AG04449 (cell line): ENCODE measurements around the gene SNF8.

Experiments used
- CTCF ChIA-PET: fragments of 350-600 bp; formaldehyde crosslinking; extraction: SDS; loops from one replicate; lab custom pipeline; 2021; ENCODE audit warnings: antibody characterized with exemption; lab: Yijun Ruan, JAX
- POLR2A ChIA-PET: fragments of 400-600, 350-600 bp; formaldehyde crosslinking; extraction: SDS; loops from one replicate; lab custom pipeline; 2020; ENCODE audit warnings: antibody characterized with exemption, inconsistent platforms; lab: Yijun Ruan, JAX
- DNase-seq: peaks from one replicate; pipeline ENCODE4 v3.0.0-alpha.2; 2010; ENCODE audit warnings: low read depth, low spot score
- H3K4me3 ChIP-seq: 2 replicates; pipeline ENCODE4 v1.5.1; 2011; ENCODE audit warnings: low read depth, mild to moderate bottlenecking, control low read depth, low read length
- CTCF ChIP-seq: IDR thresholded peaks from one replicate; pipeline ENCODE4 v1.5.1; 2011; ENCODE audit warnings: mild to moderate bottlenecking, moderate library complexity, low read length, control low read depth, inconsistent platforms; ENCODE audit not compliant: insufficient read depth; ENCODE audit errors: missing control alignments

Gene SNF8

GRCh38 chr17:48927978-48928745 lies 16.5 kb downstream of the SNF8 start:
- TF ChIP-seq CTCF: no peak
- ChIA-PET POLR2A (no interaction called here), CTCF (interaction anchor here (1.4 to 5.0 kb wide), 2 partner anchors 9 to 105 kb away, joined by 4 to 29 read pairs; no protein-coding TSS in a partner anchor)
- no peak for DNase-seq
- H3K4me3 ChIP-seq: no peak overlapping the region

DNA sequence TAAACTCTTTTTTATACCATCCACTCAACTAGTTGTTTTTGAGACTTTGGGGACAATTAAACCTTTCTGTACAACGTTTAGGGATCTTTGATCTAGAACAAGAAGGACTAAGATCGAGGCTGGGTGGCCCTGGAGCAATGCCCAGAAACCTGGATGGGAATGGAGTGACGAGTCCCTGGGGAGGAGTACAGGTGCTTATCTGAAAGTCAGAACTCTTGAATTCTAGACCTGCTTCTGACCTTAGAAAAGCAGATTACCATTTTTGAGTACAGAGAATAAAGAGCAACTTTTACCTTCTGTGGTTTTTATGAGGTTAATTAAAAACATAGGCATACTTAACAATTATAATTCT lies 18.7 kb downstream of the SNF8 start:
- no peak for TF ChIP-seq CTCF
- DNase-seq: no peak
- H3K4me3 ChIP-seq: no peak overlapping the region
- ChIA-PET POLR2A (interaction anchor here (0.6 kb wide), 2 partner anchors 73 to 221 kb away, joined by 3 read pairs; no protein-coding TSS in a partner anchor), CTCF (interaction anchor here (1.6 to 1.8 kb wide), 2 partner anchors 10 to 106 kb away, joined by 4 to 6 read pairs; no protein-coding TSS in a partner anchor)

DNA sequence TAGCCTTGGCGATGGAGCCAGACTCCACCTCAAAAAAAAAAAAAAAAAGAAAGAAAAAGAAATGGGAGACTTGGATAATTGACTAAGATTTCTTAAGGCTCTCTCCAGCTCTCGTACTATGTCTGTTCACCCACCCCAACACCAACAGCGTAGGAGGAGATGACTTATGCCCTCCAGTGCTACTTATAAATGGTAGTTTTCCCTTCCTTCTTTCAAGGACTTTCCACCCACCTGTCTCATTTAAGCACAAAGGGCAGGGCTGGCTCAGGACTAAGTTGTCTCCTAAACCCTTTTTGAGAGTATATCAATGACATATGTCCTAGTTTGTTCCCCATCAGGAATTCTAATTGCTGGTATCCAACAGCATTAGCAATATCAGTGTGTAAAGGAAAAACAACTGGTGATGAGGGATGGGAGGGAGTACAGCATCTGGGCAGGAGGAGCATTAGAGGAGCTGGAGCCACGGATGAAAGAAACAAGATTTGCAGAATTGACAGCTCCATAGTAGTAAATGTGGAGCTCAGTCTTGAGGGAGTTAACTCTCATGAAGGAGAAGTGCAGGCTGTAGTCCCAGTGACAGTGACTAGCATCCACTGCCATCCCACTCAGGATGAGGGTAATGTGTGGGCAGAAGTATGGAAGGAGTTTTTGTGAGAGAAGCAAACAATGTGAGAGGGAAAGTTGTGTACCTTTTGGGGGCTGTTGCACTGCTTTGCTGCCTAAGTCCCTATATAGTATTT lies 19.2 kb downstream of the SNF8 start:
- DNase-seq: no peak
- no peak overlapping the region for H3K4me3 ChIP-seq
- no peak for TF ChIP-seq CTCF
- ChIA-PET POLR2A (interaction anchor here (0.6 kb wide), 2 partner anchors 73 to 222 kb away, joined by 3 read pairs; no protein-coding TSS in a partner anchor), CTCF (interaction anchor here (1.6 to 1.8 kb wide), 2 partner anchors 10 to 107 kb away, joined by 4 to 6 read pairs; no protein-coding TSS in a partner anchor)

DNA sequence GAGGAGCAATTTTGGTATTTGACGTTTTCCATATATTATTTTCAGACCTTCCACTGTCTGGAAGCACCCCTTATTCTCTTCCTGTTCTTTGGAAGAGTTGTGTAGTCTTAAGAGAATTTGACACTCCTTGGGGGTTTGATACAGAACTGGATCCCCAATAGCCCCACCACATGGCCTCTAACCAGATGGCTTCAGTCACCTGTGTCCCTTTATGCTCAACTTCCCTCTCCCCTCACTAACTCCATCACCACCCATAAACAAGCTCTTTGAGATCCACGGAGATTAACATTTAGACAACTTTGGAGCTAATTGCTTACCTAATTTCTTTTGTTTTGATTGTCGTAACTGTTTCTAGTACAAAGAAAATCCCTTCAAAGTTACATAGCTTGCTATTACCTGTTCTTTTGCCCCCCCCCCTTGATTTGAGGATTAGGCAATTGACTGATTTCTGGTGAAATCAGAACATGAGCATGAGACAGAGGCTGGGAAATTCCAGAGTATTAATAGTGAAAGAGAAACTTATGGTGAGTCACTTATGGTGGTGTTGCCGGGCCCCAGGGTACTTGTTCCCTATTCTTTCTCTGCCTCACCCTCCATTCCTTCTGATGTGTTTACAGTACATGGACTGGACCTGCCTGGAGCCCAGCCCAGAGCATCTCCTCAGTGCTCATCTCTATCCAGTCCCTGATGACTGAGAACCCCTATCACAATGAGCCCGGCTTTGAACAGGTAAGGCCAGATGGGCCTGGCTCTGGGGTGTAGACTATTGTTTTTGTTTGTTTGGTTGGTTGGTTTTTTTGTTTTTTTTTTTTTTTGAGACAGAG lies 29.0 kb downstream of the SNF8 start:
- no peak for TF ChIP-seq CTCF
- ChIA-PET CTCF (interaction anchor here (1.1 to 1.7 kb wide), 7 partner anchors 11 to 121 kb away, joined by 3 to 10 read pairs (median 3); no protein-coding TSS in a partner anchor), POLR2A (interaction anchor here (0.8 kb wide), 1 partner anchor 23 kb away, joined by 4 read pairs; no protein-coding TSS in a partner anchor)
- DNase-seq: peak; percentile 72
- H3K4me3 ChIP-seq: peak overlapping the region; percentile 20; the same call in 1 of the 2 replicates

DNA sequence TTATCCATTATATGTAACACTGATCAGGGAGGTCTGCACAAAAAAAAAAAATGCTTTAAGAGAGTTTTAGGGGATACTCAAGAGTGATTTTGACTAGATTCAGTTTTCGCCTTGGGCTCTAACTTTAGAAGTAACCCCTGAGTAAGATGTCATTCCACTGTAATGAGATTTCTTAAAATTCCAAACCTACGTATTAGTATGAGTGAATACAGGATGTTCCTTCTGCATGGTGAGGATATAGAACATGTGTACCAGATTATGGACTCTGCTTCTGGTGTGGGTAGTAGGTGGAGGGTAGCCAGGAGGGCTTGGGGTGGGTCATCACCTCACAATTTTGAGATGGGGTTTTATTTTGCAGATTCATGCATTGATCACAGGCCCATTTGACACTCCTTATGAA lies 32.2 kb downstream of the SNF8 start:
- TF ChIP-seq CTCF: no peak
- no peak for DNase-seq
- no peak overlapping the region for H3K4me3 ChIP-seq
- ChIA-PET POLR2A (no interaction called here), CTCF (no interaction called here)
